ENCODE data around the gene ZNF467.

ZNF467 gene

GRCh38 chr7:149804106-149804505, 30.7 kb upstream of the ZNF467 start:
- no peak overlapping the region for H3K4me3 ChIP-seq (replicated peaks; ENCODE audit: insufficient read depth, low read length)
- no peak overlapping the region for H3K27ac ChIP-seq (replicated peaks)
- DNase-seq (ENCODE audit: low read depth in 1 of 2, low spot score in 1 of 2), result no peak
- TF ChIP-seq GABPA (IDR thresholded peaks at IDR 0.05; ENCODE audit: low read depth), result no peak
- no peak for TF ChIP-seq POLR2AphosphoS5 (IDR thresholded peaks at IDR 0.05; ENCODE audit: low read depth)
- TF ChIP-seq CTCF (IDR thresholded peaks at IDR 0.05; ENCODE audit: insufficient read depth, low read length), result no peak
- TF ChIP-seq SPI1 (IDR thresholded peaks at IDR 0.05; ENCODE audit: borderline replicate concordance, low read depth), result no peak
- no peak for TF ChIP-seq REST (IDR thresholded peaks at IDR 0.05; ENCODE audit: insufficient replicate concordance, low read depth)
- H3K27me3 ChIP-seq (ENCODE audit: insufficient read depth, poor library complexity, severe bottlenecking), result no peaks in the 10 kb centered on the region

GRCh38 chr7:149803551-149804074, 30.2 kb upstream of the ZNF467 start:
- Histone ChIP-seq H3K27me3 (ENCODE audit: insufficient read depth, poor library complexity, severe bottlenecking) (no peaks in the 10 kb centered on the region), H3K4me3 (replicated peaks; ENCODE audit: insufficient read depth, low read length) (no peak overlapping the region), H3K27ac (replicated peaks) (no peak overlapping the region)
- TF ChIP-seq REST (IDR thresholded peaks at IDR 0.05; ENCODE audit: insufficient replicate concordance, low read depth) (no peak), GABPA (IDR thresholded peaks at IDR 0.05; ENCODE audit: low read depth) (no peak), SPI1 (IDR thresholded peaks at IDR 0.05; ENCODE audit: borderline replicate concordance, low read depth) (no peak), CTCF (IDR thresholded peaks at IDR 0.05; ENCODE audit: insufficient read depth, low read length) (no peak), POLR2AphosphoS5 (IDR thresholded peaks at IDR 0.05; ENCODE audit: low read depth) (no peak)
- no peak for DNase-seq (ENCODE audit: low read depth in 1 of 2, low spot score in 1 of 2)

- H3K27ac ChIP-seq (replicated peaks), result no peak overlapping the region
- no peak for TF ChIP-seq CTCF (IDR thresholded peaks at IDR 0.05; ENCODE audit: insufficient read depth, low read length)
- no peak for TF ChIP-seq REST (IDR thresholded peaks at IDR 0.05; ENCODE audit: insufficient replicate concordance, low read depth)
- no peak for TF ChIP-seq GABPA (IDR thresholded peaks at IDR 0.05; ENCODE audit: low read depth)
- DNase-seq (ENCODE audit: low read depth in 1 of 2, low spot score in 1 of 2), result no peak
- H3K4me3 ChIP-seq (replicated peaks; ENCODE audit: insufficient read depth, low read length), result no peak overlapping the region
- H3K27me3 ChIP-seq (ENCODE audit: insufficient read depth, poor library complexity, severe bottlenecking), result no peaks in the 10 kb centered on the region
Measured at GRCh38 chr7:149802966-149803365, 29.6 kb upstream of the ZNF467 start.
